NCI-H1417 treated with DMSO at 0.1 percent for 48 hours (cell line): ENCODE measurements around the gene KIF3B.
"Not testable (repeated sequence)": the region's sequence is repeated elsewhere in the genome, so short reads cannot be mapped to it uniquely, and the experiment has no call there.

Source experiments
- DNase-seq: peaks from one replicate; lab custom pipeline; 2025; lab: John Stamatoyannopoulos, UW

KIF3B gene

GRCh38 chr20:32357375-32357868 lies 80.0 kb downstream of the KIF3B start:
- DNase-seq: no peak

- peak; percentile 86 for DNase-seq
Measured at GRCh38 chr20:32357869-32358631, 80.6 kb downstream of the KIF3B start, which contains the start of gene ASXL1. TSS of gene ASXL1 (plus strand) at chr20:32358331. CDS start at chr20:32358776, 445 bp downstream.

DNA sequence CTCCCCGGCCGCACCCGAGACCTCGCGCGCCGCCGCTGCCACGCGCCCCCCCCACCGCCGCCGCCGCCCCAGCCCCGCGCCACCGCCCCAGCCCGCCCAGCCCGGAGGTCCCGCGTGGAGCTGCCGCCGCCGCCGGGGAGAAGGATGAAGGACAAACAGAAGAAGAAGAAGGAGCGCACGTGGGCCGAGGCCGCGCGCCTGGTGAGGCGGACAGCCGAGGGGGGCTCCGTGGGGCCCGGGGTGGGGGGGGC lies 81.1 kb downstream of the KIF3B start:
- no peak for DNase-seq

DNA sequence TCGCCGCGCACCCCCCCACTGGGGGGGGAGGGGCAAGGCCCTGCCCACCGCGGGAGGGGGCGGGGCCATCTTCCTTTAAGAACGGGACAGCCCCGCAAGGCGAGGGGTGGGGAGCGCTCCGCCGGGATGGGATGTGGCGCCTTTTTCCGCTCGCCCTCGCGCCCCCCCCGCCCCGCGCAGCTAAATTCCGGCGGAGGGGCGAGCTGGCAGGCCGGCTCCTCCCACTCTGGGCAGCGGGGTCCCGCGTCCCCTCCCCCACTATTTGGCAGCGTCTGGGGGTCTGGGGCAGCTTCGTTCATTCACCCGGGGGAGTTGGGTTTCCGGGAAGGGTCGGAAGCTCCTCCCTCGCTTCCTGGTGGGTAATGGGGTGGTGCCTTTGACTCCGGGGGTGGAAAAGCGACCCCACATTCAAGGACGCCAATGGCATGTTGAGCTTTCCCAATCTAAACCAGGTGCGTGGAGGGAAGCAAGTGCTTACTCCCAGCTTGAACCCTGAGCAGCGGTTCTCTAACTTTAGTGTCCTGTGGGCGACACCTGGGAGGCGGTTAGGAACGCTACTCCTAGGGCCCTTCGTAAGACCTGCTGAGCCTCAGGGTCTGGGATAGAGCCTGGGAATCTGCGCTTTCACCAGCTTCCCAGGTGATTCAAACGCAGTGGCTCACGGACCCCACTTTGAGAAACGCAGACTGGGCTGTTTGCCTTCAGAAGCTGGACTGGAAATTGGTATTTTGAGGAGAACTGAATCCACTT lies 81.6 kb downstream of the KIF3B start:
- no peak for DNase-seq

DNA sequence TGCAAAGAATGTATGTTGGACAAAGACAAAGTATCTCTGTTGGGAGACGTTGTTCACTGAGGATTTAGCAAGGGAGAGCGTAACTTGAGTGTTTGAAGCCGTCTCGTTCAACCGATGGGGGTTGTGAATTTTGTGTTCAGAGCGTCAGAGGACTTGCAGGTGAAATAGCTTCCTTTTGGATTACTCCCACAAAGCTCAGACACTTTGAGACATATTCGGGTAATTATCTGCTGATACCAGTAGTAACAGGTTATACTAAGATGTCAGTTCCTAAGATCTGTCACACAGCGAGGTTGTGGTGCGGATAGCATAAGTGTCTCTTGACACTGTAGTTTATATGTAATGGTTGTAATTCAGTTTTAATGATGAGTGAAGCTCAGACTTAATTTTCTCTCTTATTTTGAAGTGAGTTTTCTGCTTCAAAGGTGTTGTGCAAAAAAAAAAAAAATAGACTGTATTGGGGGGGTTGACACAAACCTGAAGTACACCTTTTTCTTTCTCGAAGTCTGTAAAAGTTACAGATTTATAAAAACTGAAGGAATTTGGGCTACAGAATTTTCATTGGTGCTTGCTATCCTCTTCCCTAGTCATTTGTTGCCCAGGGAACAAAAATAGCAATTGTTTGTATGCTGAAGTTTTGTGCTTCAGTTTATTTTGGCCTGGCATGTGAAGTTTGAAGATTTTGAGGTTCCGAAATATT lies 82.3 kb downstream of the KIF3B start:
- DNase-seq: no peak

DNA sequence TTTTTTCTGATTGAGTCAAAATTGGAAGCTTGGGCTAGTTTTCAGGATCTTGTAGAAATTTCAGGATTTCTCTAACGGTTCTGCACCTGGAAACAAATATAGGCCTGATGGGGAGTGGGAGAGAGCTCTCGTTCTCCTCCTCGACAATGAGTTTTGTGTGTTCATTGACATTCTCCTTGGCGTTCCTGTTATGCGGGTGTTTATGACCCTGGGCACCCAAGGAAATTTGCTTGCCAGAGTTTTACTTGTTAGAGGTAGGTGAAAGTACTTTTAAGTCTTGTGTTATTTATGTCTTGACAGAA lies 82.8 kb downstream of the KIF3B start:
- no peak for DNase-seq

GRCh38 chr20:32362901-32363364 lies 85.5 kb downstream of the KIF3B start:
- no peak for DNase-seq

DNA sequence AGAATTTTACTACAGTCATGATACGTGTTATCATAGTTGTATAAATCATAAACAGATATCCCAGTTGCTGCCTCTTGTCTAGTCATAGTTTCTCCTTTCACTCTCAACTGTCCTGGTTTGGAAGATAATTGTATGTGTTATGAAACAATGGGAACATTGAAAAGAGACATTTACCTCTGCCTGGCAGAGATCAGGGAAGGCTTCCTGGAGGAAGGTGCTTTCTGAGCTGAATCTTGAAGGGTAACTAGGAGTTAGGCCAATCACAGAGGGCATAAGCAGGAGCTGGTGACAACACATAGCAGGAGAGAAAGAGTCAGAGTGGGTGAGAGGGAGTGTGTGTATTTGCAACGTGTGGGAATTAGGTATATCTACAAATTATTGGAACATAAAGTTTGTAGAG lies 86.0 kb downstream of the KIF3B start:
- DNase-seq: no peak

DNA sequence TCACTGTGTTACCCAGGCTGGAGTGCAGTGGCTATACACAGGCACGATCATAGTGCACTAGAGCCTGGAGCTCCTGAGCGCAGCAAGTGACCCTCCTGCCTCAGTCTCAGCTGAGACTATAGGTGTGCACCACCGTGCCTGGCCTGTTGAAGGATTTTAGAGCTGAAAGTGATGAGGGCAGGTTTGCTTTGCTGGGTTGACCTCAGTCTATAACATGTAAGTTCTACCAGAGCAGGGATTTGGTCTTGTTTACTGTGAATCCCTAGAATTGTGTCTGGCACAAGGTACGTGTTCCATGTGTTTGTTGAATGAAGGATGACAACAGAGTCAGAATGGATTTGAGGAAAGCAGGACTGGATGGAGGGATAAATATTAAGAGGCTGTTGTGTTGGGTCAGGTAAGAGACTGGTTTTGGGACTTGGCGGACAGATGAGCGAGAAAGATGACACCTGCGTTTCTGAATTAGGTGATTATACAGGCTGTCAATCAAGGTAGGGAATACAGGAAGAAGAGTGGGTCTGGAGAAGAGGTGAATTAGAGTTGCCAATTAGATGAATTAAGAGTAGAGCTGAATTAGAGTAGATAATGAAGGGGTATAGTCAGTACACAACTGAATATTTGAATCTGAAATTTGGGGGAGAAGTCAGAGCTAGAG lies 87.2 kb downstream of the KIF3B start:
- no peak for DNase-seq

DNA sequence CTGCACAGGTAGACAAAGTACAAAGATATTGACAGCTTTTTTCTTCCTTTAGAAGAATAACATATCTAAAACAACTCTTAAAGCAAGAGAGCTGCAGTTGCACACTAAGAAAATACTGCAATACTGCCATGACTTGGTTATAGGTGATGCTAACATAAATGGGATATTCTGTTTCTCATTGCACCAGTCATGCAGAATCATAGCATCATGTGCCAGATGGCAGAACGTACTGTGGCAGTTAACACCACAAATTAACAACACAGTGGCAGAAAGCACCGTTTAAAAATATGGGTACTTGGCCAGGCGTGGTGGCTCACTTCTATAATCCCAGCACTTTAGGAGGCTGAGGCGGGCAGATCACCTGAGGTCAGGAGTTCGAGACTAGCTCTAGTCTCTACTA lies 88.1 kb downstream of the KIF3B start:
- DNase-seq: no peak

DNA sequence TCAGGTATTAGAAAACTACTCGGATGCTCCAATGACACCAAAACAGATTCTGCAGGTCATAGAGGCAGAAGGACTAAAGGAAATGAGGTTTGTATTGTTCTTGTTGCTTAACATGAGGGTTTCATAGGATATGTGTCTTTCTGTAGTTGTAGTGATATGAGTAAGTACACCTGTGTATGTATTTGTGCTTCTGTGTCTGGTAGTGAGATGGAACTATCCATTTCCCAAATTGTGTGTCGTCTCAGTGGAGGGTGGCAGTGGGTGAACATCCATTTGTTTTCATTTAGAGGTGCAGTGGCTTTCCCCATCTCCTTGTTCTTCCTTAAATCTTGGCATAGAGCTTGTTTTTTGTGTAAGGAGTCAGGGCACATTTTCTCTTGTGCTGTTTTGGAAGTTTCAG lies 88.9 kb downstream of the KIF3B start:
- no peak for DNase-seq

DNA sequence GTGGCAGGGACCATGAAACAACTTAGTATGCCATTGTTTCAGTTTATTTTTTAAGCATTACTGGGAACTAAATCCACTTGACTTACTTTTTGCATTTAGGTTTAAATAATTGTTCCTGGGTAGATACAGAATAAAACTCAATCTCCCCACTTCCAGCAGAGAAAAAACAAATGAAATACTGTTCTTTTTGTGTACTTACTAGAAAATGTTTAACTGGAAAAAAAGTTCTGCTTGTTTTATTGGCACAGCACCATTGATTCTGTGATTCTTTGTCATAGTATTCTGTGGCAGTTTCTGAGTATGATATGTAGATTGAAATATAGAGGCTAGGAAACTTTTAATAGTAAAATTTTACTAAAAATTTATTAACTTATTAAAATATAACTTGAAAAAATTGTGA lies 90.9 kb downstream of the KIF3B start:
- no peak for DNase-seq

DNA sequence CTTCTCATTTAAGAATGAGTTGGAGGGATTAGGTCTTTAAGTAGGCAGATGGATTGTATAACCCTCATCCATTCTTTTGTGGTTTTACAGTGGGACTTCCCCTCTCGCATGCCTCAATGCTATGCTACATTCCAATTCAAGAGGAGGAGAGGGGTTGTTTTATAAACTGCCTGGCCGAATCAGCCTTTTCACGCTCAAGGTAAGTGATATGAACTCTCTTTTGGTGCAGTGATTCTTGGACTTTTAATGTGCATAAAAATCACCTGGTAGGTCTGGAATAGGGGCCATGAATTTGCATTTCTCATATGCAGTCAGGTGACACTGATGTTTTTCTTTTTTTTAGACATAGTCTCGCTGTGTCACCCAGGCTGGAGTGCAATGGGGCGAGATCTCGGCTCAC lies 91.5 kb downstream of the KIF3B start:
- no peak for DNase-seq

GRCh38 chr20:32370897-32371296 lies 93.4 kb downstream of the KIF3B start:
- DNase-seq: no peak

DNA sequence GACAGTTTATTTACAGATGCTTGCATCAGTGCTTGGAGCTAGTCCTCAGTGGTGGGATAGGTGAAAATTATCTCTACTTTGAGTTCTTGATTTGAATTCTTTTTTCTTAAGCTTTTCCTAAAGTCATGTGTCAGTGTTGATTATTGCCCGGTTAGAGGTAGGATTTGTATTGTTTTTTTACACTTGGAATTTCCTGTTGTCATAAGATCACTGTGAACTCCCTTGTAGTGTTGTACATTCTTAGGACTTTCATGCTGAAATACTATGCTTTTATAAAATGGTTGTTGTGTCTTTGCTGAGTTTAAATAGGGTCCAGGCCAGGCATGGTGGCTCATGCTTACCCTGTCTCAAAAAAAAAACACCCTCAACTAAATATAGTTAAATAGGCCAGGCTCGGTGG lies 101.0 kb downstream of the KIF3B start:
- no peak for DNase-seq

DNA sequence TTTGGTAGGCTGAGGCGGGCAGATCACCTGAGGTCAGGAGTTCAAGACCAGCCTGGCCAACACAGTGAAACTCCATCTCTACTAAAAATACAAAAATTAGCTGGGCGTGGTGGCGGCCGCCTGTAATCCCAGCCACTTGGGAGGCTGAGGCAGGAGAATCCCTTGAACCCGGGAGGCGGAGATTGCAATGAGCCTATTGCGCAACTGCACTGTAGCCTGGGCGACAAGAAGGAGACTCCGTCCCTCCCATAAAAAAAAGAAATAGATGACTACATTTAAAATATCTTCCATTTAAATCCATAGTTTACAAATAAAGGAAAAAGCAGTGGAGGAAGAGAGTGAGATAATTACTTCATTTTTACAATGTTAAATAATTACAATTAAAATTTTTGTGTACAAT lies 102.6 kb downstream of the KIF3B start:
- not testable (repeated sequence) for DNase-seq

- no peak for DNase-seq
Measured at GRCh38 chr20:32380745-32381144, 103.3 kb downstream of the KIF3B start.

DNA sequence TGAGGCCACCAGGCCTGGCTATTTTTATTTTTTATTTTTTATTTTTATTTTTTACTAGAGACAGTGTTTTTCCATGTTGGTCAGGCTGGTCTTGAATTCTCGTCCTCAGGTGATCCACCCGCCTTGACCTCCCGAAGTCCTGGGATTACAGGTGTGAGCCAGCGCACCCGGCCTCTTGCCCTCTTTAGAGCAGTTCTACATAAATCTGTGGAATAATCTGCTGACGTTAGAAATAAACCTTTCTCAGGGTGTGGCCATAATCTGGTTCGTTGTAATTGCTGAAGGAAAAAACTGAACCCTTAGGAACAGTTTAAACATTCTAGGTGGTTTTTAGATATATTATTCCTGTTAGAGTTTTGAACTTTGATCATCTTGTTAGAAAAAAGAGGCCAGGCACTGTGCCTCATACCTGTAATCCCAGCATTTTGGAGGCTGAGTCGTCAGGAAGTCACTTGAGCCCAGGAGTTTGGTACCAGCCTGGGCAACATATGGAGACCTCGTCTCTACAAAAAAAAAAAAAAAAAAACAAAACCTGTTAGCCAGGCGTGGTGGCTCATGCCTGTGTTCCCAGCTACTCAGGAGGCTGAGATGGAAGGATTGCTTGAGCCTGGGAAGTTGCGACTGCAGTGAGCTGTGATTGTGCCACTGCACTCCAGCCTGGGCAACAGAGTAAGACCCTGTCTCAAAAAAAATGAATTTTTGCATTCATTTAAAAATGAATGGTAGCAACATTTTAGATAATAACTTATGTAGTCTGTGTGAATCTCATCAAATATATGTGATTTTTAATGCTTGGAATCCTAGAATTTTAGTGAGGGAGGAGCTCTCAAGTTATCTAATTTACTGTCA lies 104.9 kb downstream of the KIF3B start:
- no peak for DNase-seq

GRCh38 chr20:32383441-32383840 lies 106.0 kb downstream of the KIF3B start:
- DNase-seq: not testable (repeated sequence)
